K562 (cell line): Measurements from ENCODE around the gene NBEAL1. TPM values are rescaled to one million over a fixed set of nuclear protein-coding genes. Genes with fewer than 3 reads are reported as not detected.

Experiments used
- CBFB ChIP-seq: sonication (generic); formaldehyde crosslinking; IDR thresholded peaks from 2 replicates; pipeline ENCODE4 v1.4.0; 2020; ENCODE audit warnings: mild to moderate bottlenecking, missing genetic modification reagents
- DIDO1 ChIP-seq: fragments of 450-650 bp; IDR thresholded peaks from 2 replicates; pipeline ENCODE4 v1.6.1; 2016; ENCODE audit warnings: low read depth, missing biosample characterization, missing genetic modification characterization
- FOXP1 ChIP-seq: sonication (generic); formaldehyde crosslinking; IDR thresholded peaks from 2 replicates; pipeline ENCODE4 v1.8.0; 2022; ENCODE audit warnings: mild to moderate bottlenecking, missing genetic modification reagents
- HCFC1 ChIP-seq: IDR thresholded peaks from 2 replicates; pipeline ENCODE4 v1.6.1; 2012; ENCODE audit warnings: low read depth, low read length, improper control_type of control experiment
- KHSRP ChIP-seq: fragments of 450-650 bp; IDR thresholded peaks from 2 replicates; pipeline ENCODE4 v1.6.1; 2017
- MAFG ChIP-seq: fragments of 450-650 bp; conservative IDR thresholded peaks from 2 replicates; pipeline ENCODE4 v1.6.1; 2016; ENCODE audit warnings: missing genetic modification characterization, missing compliant biosample characterization
- MEF2A ChIP-seq: IDR thresholded peaks from 2 replicates; pipeline ENCODE4 v1.6.1; 2011; ENCODE audit warnings: low read depth, mild to moderate bottlenecking, low read length, moderate library complexity; ENCODE audit not compliant: control insufficient read depth
- NFE2L1 ChIP-seq: fragments of 450-650 bp; IDR thresholded peaks from 2 replicates; pipeline ENCODE4 v1.6.1; 2016; ENCODE audit warnings: missing genetic modification characterization, low read depth, mild to moderate bottlenecking, missing compliant biosample characterization, moderate library complexity, borderline replicate concordance
- NONO ChIP-seq, 2 experiments: fragments of 200-400 bp in 1 of 2; fragments of 450-650 bp in 1 of 2; formaldehyde crosslinking in 1 of 2; IDR thresholded peaks; 2 replicates each; pipeline ENCODE4 v1.6.1; 2017; ENCODE audit warnings: low read depth in 2 of 2, mild to moderate bottlenecking in 2 of 2, moderate library complexity in 2 of 2, low read length in 1 of 2
- SETDB1 ChIP-seq: IDR thresholded peaks from one replicate; pipeline ENCODE4 v1.6.1; 2012; ENCODE audit warnings: low read length, control low read depth, inconsistent platforms
- SIRT6 ChIP-seq: IDR thresholded peaks from one replicate; pipeline ENCODE4 v1.6.1; 2012; ENCODE audit warnings: low read depth, mild to moderate bottlenecking, control low read depth, inconsistent platforms, low read length, moderate library complexity
- SMAD3 ChIP-seq: fragments of 450-650 bp; formaldehyde crosslinking; conservative IDR thresholded peaks from 2 replicates; pipeline ENCODE4 v1.4.0; 2020; ENCODE audit warnings: mild to moderate bottlenecking
- TBP ChIP-seq: optimal IDR thresholded peaks from 2 replicates; pipeline ENCODE3; 2011; ENCODE audit warnings: low read depth, low read length, improper control_type of control experiment
- TFAP4 ChIP-seq: sonication (generic); formaldehyde crosslinking; IDR thresholded peaks from 2 replicates; pipeline ENCODE4 v1.8.0; 2022; ENCODE audit warnings: missing genetic modification reagents, mild to moderate bottlenecking, moderate library complexity, borderline replicate concordance
- TOE1 ChIP-seq, 2 experiments: fragments of 450-650 bp in 1 of 2; sonication (generic) in 1 of 2; formaldehyde crosslinking in 1 of 2; IDR thresholded peaks; 2 replicates each; pipeline versions ENCODE4 v1.7.1 to v1.8.0; 2016 to 2022; ENCODE audit warnings: borderline replicate concordance in 2 of 2, mild to moderate bottlenecking in 2 of 2, antibody characterized with exemption in 1 of 2, inconsistent platforms in 1 of 2, low read depth in 1 of 2, missing genetic modification reagents in 1 of 2, moderate library complexity in 1 of 2
- ZFX ChIP-seq: sonication (generic); formaldehyde crosslinking; IDR thresholded peaks from 2 replicates; pipeline ENCODE4 v1.8.0; 2022; ENCODE audit warnings: mild to moderate bottlenecking, missing genetic modification reagents, moderate library complexity
- ZNF175 ChIP-seq: fragments of 200-800 bp; sonication (Bioruptor generic); IDR thresholded peaks from 2 replicates; pipeline ENCODE4 v1.6.1; 2016; ENCODE audit warnings: low read depth, mild to moderate bottlenecking, missing genetic modification characterization, missing compliant biosample characterization
- ZNF561 ChIP-seq: fragments of 450-650 bp; formaldehyde crosslinking; conservative IDR thresholded peaks from 2 replicates; pipeline ENCODE4 v1.4.0; 2020; ENCODE audit warnings: mild to moderate bottlenecking, moderate library complexity
- ZNF639 ChIP-seq, 2 experiments: fragments of 200-800 bp in 1 of 2; sonication (Bioruptor generic) in 1 of 2; sonication (generic) in 1 of 2; formaldehyde crosslinking in 1 of 2; IDR thresholded peaks in 1 of 2; conservative IDR thresholded peaks in 1 of 2; 2 replicates each; pipeline versions ENCODE4 v1.5.0 to v1.6.1; 2016 to 2020; ENCODE audit warnings: missing compliant biosample characterization in 1 of 2, missing genetic modification characterization in 1 of 2, missing genetic modification reagents in 1 of 2
- polyA plus RNA-seq, 8 experiments: library from polyadenylated mRNA; depleted of rRNA in 4 of 8; stranded (reverse) in 5 of 8; unstranded in 3 of 8; fragments of >200 nt; fragmentation: Nextera tagmentation in 2 of 8; fragmentation: Illumina TruSeq in 1 of 8; extraction: Ambion mirVana in 2 of 8; extraction: Trizol in 1 of 8; gene quantifications; 2 replicates each; pipeline versions ENCODE4 v1.2.1 to v1.2.3, GENCODE V29; 2011 to 2014; ENCODE audit warnings: inconsistent platforms in 1 of 8, missing spikeins in 1 of 8
- total RNA-seq, 7 experiments: library from RNA; depleted of rRNA in 6 of 7; stranded (reverse); fragments of >200 nt in 6 of 7; fragmentation: Illumina TruSeq in 2 of 7; extraction: Trizol in 2 of 7; gene quantifications; 2 replicates each; pipeline versions ENCODE4 v1.2.1 to v1.2.3, GENCODE V29; 2011 to 2021; ENCODE audit warnings: low replicate concordance in 1 of 7
- TF ChIP-seq, protein P1 (sequence below): sonication (generic); formaldehyde crosslinking; IDR thresholded peaks from 2 replicates; pipeline ENCODE4 v1.8.0; 2022; ENCODE audit warnings: mild to moderate bottlenecking, missing genetic modification reagents, borderline replicate concordance
- TF ChIP-seq, protein P2 (sequence below): sonication (generic); formaldehyde crosslinking; IDR thresholded peaks from 2 replicates; pipeline ENCODE4 v1.8.1; 2023; ENCODE audit warnings: mild to moderate bottlenecking, missing genetic modification reagents

NBEAL1 gene
- total and polyA plus RNA-seq, 9 of the 15 experiments (the other 6 are each of a cell fraction or from before 2014, with no cell fraction given): 2.1 to 13.5 (median 7.3) TPM

DNA sequence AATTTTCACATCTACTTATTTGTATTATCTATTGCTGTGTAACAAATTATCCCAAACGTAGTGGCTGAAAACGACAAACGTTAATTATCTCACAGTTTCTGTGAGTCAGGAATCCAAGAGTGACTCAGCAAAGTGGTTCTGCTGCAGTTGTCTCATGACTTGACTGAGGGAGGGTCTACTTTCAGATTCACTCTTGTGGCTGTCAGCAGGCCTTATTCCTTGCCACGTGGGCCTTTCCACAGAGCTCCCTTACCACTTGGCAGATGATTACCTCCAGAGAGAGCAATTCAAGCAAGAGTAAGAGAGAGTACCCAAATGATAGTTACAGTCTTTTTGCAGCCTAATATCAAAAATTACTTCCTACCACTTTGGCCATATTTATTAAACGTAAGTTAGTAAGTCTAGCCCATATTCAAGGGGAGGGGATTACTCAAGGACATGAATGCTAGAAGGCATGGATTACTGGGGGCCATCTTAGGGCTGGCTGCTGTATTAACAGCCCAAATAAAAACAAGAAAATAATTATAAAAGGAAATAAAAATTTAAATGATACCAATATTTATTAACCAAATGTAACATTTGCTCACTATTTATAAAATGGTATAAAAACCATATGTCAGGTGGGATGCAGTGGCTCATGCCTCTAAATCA lies 48.7 kb upstream of the NBEAL1 start (continued):
- TF ChIP-seq MEF2A: no peak
- 0 out of 4 replicates have a peak, but pooled peaks of 1 of the 2 experiments have one; percentile 17 for TF ChIP-seq NONO (IDR thresholded peaks at IDR 0.05; ENCODE audit: low read depth in 2 of 2, low read length in 1 of 2)
- TF ChIP-seq HCFC1: no peak
- TF ChIP-seq ZNF561 (CRISPR knock-in tag): no peak
- no peak for TF ChIP-seq KHSRP
- TF ChIP-seq MAFG: peak; percentile 98
- TF ChIP-seq, protein P1, sequence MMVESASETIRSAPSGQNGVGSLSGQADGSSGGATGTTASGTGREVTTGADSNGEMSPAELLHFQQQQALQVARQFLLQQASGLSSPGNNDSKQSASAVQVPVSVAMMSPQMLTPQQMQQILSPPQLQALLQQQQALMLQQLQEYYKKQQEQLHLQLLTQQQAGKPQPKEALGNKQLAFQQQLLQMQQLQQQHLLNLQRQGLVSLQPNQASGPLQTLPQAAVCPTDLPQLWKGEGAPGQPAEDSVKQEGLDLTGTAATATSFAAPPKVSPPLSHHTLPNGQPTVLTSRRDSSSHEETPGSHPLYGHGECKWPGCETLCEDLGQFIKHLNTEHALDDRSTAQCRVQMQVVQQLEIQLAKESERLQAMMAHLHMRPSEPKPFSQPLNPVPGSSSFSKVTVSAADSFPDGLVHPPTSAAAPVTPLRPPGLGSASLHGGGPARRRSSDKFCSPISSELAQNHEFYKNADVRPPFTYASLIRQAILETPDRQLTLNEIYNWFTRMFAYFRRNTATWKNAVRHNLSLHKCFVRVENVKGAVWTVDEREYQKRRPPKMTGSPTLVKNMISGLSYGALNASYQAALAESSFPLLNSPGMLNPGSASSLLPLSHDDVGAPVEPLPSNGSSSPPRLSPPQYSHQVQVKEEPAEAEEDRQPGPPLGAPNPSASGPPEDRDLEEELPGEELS (CRISPR knock-in tag): no peak
- peak; percentile 55; the same call in 1 of the 2 replicates for TF ChIP-seq TOE1 (IDR thresholded peaks at IDR 0.05; ENCODE audit: borderline replicate concordance)
- no peak for TF ChIP-seq TOE1 (CRISPR knock-in tag; IDR thresholded peaks at IDR 0.05; ENCODE audit: borderline replicate concordance, low read depth)
- TF ChIP-seq, protein P2, sequence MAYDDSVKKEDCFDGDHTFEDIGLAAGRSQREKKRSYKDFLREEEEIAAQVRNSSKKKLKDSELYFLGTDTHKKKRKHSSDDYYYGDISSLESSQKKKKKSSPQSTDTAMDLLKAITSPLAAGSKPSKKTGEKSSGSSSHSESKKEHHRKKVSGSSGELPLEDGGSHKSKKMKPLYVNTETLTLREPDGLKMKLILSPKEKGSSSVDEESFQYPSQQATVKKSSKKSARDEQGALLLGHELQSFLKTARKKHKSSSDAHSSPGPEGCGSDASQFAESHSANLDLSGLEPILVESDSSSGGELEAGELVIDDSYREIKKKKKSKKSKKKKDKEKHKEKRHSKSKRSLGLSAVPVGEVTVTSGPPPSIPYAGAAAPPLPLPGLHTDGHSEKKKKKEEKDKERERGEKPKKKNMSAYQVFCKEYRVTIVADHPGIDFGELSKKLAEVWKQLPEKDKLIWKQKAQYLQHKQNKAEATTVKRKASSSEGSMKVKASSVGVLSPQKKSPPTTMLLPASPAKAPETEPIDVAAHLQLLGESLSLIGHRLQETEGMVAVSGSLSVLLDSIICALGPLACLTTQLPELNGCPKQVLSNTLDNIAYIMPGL (CRISPR knock-in tag): no peak
- TF ChIP-seq ZNF175 (CRISPR knock-in tag): no peak
- 0 out of 2 replicates have a peak, but pooled peaks have one; percentile 23 for TF ChIP-seq SMAD3 (CRISPR knock-in tag)
- no peak for TF ChIP-seq SIRT6
- TF ChIP-seq ZFX (CRISPR knock-in tag): peak; percentile 58
- peak; percentile 23; the same call in 1 of the 2 replicates for TF ChIP-seq TFAP4 (CRISPR knock-in tag)
- peak; percentile 34 for TF ChIP-seq TBP
- TF ChIP-seq ZNF639 (CRISPR knock-in tag; conservative IDR thresholded peaks at IDR 0.05 in 1 of 2, IDR thresholded peaks at IDR 0.05 in 1 of 2): no peak
- no peak for TF ChIP-seq SETDB1
- TF ChIP-seq DIDO1 (tag): no peak
- TF ChIP-seq CBFB (CRISPR knock-in tag): no peak
- TF ChIP-seq FOXP1: no peak
- TF ChIP-seq NFE2L1 (tag): peak; percentile 95
